Measurements from ENCODE around the gene ZRANB1. TPM values are rescaled to one million over a fixed set of nuclear protein-coding genes. Genes with fewer than 3 reads are reported as not detected.
"Not testable (repeated sequence)": the region's sequence is repeated elsewhere in the genome, so short reads cannot be mapped to it uniquely, and the experiment has no call there.

Gene ZRANB1
- total RNA-seq, 1 donor from 2014 or later = 24.2 TPM

DNA sequence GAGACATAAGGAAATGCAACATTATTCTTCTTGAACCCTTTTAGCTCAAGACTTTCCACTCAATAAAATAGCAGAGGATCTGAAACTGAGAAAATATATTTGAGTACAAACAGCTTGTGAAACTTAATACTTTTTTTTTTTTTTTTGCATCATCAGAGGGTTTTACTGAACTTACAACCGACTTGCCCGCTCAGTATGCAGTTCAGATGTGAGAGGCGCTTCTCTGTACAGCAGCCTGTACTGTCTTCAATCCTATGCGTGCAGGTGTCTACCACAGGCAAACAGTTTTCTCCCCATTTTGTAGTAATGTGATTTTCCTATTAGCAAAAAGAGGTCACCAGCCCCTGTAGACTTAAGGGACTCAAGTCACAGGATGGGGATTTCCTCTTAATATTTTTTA is 46.8 kb downstream of the ZRANB1 start:
- DNase-seq; intact Hi-C loops (cut with DNase I); ATAC-seq (ENCODE audit: poor library complexity): not testable (repeated sequence)

DNA sequence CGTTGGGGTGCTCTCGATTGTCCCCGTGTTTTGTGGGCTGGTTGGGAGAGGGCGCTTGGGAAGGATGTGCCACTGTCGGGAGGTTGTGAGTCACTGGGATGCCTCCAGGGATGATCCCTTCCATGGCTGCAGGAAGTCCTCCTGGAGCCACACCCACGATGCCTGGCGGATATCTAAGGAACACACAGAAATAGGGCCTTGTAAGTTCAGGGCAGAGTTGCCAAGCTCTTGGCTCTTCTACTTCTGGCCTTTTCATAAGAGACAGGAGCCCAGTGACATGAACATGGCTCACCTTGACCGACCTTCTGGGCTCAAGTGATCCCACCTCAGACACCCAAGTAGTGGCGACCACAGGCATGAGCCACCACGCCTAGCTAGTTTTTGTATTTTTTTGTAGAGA is 47.6 kb downstream of the ZRANB1 start:
- no peak for ATAC-seq (ENCODE audit: poor library complexity)
- no peak for DNase-seq
- intact Hi-C loops (cut with DNase I) = no loop called here

DNA sequence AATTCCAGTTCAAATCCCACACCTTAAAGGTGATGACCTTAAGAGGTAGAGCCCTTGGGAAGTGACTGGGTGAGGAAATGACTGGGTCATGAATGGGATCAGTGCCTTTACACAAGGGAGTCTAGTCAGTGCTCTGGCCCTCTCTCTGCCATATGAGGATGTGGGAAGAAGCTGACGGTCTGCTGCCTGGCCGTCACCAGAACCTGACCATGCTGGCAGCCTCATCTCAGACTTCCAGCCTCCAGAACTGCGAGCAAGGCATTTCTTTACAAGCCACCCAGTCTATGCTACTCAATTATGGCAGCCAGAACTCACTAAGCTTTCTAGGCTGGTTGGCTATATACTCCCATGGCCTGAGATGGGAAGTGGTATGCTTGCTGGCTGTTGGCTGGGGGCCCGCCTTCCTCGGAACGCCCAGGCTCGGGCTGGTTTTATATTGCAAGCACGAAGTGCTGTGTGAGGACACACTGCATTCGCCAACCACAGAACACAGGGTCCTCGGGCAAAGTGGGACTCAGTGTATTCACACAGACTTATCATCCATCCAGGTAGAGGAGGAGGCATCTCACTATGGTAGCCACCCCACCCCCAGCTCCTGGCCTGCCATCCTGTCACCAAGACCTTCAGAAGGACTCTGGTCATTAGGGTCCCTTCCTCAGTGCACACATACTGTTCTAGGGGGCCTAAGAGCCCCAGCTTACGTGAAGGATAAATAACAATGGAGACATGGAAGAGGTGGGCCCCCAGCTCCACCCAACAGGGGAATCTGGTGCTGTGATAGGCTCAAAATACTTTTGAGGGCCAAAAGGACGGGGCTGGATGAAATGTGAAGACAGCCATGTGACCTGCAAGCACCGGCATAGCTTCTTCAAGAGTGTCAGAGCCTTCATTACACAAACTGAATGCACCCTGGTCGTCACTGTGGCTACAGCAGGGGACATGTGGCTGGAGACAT is 49.0 kb downstream of the ZRANB1 start:
- no peak for DNase-seq
- no peak for ATAC-seq (ENCODE audit: poor library complexity)
- intact Hi-C loops (cut with DNase I) = loop anchor here (10.0 kb wide), 1 partner anchor 54 kb away; no protein-coding TSS in a partner anchor

DNA sequence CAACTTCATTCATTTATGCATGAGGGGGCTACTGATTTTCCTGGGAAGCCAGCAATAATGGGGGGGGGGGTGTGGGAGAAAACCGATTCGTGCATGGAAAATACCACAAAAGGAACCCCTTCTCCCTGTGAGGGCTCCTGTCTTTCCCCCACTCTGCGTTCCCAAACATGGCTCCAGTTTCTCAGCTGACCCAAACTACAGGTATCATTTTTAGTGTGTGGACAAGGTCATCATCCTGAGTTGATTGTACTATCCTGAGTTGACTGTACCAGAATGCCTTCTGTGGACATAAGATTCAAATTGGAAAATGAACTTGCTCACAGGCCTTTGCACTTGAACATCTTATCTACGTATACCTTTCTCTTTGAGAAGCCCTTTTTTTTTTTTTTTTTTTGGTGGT is 49.9 kb downstream of the ZRANB1 start:
- DNase-seq (no peak), ATAC-seq (ENCODE audit: poor library complexity) (no peak)
- intact Hi-C loops (cut with DNase I) = loop anchor here (10.0 kb wide), 1 partner anchor 53 kb away; no protein-coding TSS in a partner anchor

DNA sequence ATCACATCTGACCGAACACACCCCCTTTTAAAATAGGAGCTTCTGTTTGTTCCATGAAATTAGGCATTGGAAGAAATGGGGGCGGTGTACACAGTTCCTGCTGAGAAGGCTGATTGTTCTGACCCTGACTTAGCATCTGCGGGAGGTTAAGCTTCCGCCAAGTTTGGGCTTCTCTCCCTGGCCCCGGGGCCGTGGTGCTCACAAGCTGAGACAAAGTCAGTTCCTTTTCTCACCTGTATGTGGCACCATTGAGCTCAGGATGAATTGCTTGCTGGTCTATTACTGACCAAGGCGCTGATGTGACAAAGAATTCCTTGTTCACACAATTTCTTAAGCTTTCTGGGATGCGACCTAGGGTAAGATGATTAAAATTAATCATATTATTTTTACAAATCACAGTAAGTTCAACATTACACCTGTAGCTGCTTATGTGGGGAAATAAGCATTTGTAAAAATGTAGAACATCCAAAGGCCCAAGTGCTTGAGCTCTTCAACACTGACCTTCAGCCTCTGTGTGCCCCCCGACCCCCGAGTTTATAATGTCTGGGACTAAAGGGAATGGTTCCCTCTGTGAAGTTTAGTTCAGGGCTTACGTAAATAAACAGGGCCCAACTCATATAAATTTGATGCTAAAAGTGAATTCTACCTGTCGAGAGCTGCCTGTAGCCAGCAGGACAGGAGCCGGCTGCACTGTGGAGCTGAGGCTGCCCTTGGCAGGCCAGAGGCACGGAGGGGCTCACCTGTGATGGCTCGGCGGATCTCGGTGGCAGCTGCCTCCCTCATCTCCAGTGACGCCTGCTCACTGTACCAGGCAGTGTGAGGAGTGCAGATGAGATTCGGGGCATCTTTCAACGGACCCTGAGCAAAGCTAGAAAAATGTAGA is 50.8 kb downstream of the ZRANB1 start:
- DNase-seq (peak; percentile 73), ATAC-seq (ENCODE audit: poor library complexity) (peak; percentile 80)
- intact Hi-C loops (cut with DNase I) = loop anchor here (10.0 kb wide), 1 partner anchor 52 kb away; no protein-coding TSS in a partner anchor

DNA sequence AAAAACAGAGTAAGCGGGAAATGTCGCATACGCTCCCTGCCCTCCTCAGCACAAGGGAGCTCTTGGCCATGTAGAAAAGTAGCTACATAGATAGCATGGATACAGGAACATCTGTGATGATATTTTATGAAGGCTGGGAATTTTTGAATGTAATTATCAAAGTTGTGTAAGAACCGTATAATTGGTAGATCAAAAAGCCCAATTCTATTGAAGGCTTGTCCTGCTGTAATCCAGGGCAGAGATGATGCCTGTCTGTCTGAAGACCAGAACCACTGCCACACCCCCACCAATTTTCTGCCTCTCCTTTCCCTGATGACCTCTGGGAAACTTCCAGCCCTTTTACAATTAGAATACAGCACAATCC is 51.4 kb downstream of the ZRANB1 start:
- DNase-seq = no peak
- intact Hi-C loops (cut with DNase I) = loop anchor here (10.0 kb wide), 1 partner anchor 51 kb away; no protein-coding TSS in a partner anchor
- ATAC-seq (ENCODE audit: poor library complexity) = no peak

DNA sequence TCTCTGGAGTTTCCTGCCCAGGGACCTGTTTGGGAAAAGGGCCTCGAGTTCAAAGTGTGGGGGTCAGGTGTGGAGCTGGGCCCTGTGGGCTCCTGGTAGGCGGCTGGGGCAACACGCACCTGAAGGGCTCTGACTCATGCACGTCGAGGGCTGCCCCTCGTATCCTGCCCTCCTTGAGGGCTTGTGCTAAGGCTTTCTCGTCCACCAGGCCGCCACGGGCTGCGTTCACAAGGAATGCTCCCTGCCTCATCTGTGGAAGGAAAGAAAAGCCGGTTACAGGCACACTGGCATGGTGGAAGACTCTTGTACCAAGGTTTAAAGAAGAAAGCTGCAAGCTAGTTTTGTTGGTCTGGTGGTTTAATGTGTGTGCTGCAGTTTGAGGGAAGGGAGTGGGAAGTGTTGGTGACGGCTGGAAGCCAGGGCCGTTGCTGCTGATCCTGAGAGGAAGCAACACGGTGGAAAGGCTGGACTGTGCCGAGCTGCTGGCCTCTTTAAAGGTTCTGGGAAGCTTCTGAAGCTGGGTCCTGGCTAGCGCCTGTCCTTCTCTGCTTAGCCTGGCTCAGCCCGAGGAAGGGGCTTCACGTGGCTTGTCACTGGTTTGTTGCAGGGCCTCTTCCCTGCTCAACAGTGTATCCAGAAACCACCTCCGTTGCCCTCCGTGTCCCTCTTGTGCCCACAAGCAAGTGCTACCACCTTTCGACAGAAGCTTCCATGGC is 52.0 kb downstream of the ZRANB1 start:
- no peak for ATAC-seq (ENCODE audit: poor library complexity)
- no peak for DNase-seq
- intact Hi-C loops (cut with DNase I) = loop anchor here (10.0 kb wide), 1 partner anchor 51 kb away; no protein-coding TSS in a partner anchor

DNA sequence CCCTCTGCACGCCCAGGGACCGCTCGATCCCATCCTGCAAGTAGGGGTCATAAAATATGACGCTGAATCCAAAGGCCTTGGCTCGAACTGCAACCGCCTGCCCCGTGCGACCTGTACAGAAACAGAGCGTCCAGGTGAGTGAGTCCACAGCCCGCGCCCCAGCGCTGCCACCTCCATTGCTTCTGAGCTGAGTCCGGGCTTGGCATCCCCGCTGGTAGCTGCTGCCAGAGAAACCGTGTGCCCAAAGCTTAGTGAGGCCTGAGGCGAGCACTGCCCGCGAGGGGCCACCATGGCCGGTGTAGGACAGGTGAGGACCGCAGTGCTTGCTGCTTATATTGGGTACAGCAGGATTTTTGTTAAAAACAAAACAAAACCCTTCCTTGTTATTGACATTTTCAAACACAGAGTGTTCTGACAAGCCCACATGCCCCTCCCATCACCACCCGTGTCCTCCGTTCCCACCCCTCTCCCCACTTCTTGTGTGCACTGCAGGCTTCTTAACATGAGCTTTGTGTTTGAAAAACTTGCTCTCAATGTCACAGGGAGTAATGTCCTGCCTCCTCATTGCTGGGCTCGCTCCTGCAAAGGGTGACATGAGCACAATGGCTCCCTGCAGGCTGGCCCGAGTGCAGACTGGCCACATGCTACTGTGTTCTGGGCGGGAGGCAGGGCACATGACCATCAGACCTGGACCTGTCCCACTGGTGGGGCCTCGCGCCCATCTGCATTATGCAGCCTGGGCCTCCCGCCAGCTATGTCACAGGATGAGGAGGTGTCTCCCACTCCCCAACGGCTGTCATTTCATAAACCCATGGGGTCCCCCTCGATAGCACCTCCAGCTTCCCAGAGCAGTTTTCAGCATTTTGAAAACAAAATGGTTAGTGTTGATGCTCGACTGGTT is 52.9 kb downstream of the ZRANB1 start:
- peak; percentile 45 for DNase-seq
- intact Hi-C loops (cut with DNase I) = loop anchor here (5.0 to 10.0 kb wide), 2 partner anchors 50 to 67 kb away; no protein-coding TSS in a partner anchor

DNA sequence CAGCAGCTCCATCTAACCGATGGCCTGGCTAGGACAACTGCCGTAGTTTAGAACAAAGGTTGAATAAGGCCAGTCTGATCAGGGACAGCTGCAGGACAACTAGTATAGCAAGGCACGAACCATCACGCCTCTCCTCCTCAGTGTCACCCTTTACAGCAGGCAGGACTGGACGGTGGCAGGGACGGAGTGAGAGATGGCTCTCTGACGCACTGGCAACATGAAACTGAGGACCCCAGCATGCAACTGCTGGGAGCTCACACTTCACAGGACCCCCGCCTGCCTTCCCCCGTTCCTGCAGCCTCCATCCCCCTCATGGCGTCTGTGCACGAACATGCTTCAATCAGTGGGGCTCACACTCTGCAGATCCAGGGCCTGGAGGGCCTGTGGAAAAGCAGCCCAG is 53.7 kb downstream of the ZRANB1 start:
- DNase-seq (no peak), ATAC-seq (ENCODE audit: poor library complexity) (no peak)
- intact Hi-C loops (cut with DNase I) = loop anchor here (5.0 to 10.0 kb wide), 2 partner anchors 49 to 67 kb away; no protein-coding TSS in a partner anchor

More for the DNA sequence above, 52.9 kb downstream of the ZRANB1 start:
- ATAC-seq (ENCODE audit: poor library complexity) = no peak

DNA sequence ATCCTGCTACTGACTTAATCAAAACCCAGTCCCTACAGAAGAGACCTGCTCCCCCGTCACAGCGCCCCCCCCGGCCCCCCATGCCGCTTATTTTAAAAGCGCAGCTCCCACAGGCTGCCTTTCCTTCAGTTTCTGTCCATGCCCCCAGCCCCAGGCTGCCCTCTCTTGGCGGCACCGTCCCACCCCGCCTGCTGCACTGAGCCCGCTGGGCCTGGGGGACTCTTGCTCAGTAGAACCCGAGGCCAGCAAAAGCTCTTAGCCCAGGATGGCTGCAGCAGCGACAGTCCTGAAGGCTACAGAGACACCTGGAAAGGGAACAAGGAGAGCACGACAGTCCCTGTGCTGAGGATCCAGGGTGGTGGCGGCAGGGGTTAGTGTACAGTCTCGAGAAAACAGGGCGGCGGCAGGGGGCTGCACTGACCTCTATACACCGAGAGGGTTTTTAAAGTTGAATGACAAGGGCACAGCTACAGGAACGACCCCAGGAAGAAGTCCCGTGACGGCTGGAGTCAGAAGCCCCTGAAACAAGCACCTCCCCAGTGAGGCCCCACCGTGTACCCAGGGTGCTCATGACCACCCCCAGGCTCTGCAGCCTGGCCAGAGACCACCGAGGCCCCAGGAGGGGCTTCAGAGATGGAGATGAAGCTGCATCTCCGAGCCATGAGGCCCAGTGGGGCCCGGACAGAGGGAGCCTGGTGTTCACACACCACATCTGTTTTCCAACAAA is 54.4 kb downstream of the ZRANB1 start:
- ATAC-seq (ENCODE audit: poor library complexity) = no peak

DNA sequence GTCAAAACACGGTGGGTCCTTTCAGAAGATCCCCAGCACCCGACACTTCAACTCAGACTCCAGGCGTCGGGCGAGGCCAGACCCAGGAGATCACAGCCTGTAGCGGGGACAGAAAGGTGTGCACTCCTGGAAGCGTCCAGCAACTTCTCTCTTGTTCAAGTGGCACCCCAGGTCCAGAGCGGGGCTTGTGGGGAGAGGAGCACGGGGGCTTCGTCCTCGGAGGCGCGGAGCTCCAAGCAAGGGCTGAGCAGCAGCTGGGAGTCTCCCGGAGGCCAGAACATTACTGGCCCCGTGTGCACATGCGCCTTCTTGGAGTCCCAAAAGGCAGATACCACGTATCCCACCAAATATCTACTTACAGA is 54.9 kb downstream of the ZRANB1 start:
- intact Hi-C loops (cut with DNase I) = loop anchor here (5.0 to 10.0 kb wide), 2 partner anchors 48 to 65 kb away; no protein-coding TSS in a partner anchor
- no peak for ATAC-seq (ENCODE audit: poor library complexity)
- no peak for DNase-seq

More for the DNA sequence above, 54.4 kb downstream of the ZRANB1 start:
- intact Hi-C loops (cut with DNase I) = loop anchor here (5.0 to 10.0 kb wide), 2 partner anchors 49 to 66 kb away; no protein-coding TSS in a partner anchor
- DNase-seq = no peak

DNA sequence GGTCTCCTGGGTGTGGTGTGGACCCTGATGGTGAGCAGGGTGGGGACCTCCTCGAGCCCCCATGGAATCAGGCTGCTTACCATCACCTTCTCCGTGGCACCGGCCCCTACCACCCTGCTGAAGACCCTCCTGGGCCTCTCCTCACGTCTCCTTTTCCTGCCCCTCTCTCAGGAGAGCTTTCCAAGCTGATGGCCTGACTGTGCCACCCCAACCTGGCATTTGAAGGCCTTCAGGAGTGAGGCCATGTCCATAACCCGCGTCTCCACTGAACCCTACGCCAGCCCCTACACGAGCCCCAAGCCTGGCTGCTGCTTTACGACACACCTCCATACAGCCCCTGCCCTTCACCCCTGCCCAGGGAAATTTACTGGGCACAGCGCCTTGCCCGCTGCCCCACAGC is 55.4 kb downstream of the ZRANB1 start:
- DNase-seq = no peak
- no peak for ATAC-seq (ENCODE audit: poor library complexity)
- intact Hi-C loops (cut with DNase I) = loop anchor here (5.0 to 10.0 kb wide), 2 partner anchors 47 to 65 kb away; no protein-coding TSS in a partner anchor

DNA sequence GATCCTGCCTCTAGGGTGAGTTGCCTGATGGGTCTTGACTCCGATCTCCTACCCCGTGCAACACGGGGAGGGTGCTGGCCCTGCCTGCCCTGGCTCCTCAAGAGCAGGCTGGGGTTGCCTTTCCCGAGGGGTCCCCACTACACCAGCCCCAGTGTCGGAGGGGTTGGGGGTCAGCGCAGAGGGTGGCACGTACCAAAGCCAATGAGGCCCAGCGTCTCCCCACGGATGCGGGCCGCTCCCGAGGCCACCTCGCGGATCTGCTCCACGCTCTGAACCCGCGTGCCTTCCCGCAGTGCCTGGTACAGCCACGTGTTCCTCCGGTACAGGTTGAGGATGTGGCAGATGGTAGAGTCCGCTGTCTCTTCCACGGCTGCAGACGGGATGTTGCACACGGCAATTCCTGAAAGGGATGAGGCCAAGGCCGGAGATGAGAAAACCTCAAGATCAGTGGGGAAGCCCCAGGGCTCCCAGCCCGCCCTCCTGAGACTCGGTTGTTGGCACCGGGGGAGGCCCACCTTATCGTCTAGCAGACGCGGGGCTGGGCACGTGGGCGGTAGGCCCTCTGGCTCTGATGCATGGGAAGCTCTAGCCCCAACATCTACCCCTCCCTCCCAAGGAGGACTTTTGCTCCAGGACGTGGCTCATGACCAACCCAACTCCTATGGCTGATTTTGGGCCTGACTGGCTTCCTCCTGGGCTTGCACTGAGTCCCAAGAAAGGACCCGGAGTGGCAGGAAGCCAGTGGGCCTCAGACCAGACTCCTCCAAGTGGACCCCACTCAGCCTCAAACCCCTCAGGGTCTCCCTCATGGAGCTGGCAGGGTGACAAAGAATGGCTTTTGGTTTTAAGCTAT is 56.1 kb downstream of the ZRANB1 start:
- ATAC-seq (ENCODE audit: poor library complexity) = no peak
- no peak for DNase-seq
- intact Hi-C loops (cut with DNase I) = loop anchor here (5.0 to 10.0 kb wide), 2 partner anchors 47 to 64 kb away; no protein-coding TSS in a partner anchor

DNA sequence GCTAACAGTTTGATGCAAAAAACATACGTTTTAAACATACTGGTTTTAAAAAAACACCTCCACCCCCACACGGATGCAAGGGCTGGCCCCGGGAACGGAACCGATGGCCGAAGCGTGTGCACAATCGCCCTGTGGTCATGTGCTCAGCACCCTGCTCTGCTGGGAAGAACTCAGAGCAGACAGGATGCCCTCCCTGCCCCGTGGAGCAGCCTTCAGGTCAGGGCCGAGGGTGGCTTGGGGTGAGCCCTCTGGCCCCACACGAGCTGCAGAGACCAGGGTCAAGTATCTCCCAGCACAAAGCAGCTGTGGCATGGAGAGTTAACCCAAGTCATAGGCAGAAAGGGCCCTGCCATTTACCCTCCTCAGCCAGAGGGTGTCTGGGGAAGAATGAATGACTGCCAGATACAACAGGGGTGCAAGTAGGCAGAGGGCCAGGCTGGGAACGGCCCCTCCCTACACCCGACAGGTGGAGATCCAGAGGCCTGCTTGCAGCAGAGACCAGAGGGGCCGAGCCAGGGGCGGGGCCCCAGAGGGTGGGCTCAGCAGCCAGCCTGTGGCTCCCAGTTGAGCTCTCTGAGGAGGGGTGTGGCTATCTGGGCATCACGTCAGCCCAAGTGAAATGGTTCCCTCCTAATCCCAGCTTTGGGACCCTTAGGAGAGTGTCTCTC is 56.8 kb downstream of the ZRANB1 start:
- ATAC-seq (ENCODE audit: poor library complexity) (no peak), DNase-seq (no peak)
- intact Hi-C loops (cut with DNase I) = loop anchor here (5.0 to 10.0 kb wide), 2 partner anchors 46 to 64 kb away; no protein-coding TSS in a partner anchor
